ENCODE results near the gene HRH1.

DNA sequence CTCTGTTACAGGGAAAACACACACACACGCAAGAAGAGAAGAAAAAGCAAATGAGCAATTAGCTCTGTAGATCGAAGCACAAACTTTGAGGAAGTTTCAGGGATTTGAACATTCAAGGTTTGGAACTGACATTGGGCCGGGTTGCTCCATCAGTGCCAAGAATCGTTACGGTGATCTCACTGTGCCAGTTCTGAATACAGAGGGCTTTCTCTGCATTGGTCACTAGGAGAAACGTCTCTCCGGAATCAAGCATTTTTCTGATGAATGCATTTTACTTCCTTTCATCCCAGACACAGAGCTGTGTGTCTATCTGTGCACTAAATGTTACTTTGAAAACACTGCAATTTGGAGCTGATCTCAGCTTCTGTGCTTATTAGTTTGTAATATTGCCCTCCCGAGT is 11.2 kb downstream of the HRH1 start:
- TF ChIP-seq, protein P1, sequence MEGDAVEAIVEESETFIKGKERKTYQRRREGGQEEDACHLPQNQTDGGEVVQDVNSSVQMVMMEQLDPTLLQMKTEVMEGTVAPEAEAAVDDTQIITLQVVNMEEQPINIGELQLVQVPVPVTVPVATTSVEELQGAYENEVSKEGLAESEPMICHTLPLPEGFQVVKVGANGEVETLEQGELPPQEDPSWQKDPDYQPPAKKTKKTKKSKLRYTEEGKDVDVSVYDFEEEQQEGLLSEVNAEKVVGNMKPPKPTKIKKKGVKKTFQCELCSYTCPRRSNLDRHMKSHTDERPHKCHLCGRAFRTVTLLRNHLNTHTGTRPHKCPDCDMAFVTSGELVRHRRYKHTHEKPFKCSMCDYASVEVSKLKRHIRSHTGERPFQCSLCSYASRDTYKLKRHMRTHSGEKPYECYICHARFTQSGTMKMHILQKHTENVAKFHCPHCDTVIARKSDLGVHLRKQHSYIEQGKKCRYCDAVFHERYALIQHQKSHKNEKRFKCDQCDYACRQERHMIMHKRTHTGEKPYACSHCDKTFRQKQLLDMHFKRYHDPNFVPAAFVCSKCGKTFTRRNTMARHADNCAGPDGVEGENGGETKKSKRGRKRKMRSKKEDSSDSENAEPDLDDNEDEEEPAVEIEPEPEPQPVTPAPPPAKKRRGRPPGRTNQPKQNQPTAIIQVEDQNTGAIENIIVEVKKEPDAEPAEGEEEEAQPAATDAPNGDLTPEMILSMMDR (IDR thresholded peaks at IDR 0.05): no peak
- TF ChIP-seq POLR2A (IDR thresholded peaks at IDR 0.05): no peak

All from esophagus squamous epithelium (tissue), 4 donors.